Kidney (tissue), 14 donors: Measurements from ENCODE around the gene ZNF232. TPM values are rescaled to one million over a fixed set of nuclear protein-coding genes. Genes with fewer than 3 reads are reported as not detected.
"Not testable (repeated sequence)": the region's sequence is repeated elsewhere in the genome, so short reads cannot be mapped to it uniquely, and the experiment has no call there.

Experiments used
- DNase-seq, 5 donors: peaks; one replicate each; pipeline ENCODE4 v3.0.0-alpha.2; 2013 to 2020
- FAIRE-seq: peaks from 2 replicates; lab custom pipeline; 2012; peaks lifted over from hg19 to GRCh38; lab: Jason Lieb, UNC
- H3K27ac ChIP-seq, 2 donors: one replicate each; pipeline ENCODE4 v1.7.0; 2013; ENCODE audit warnings: low read depth in 2 of 2, low read length in 2 of 2, inconsistent platforms in 1 of 2
- H3K27me3 ChIP-seq: one replicate; pipeline ENCODE4 v1.7.1; 2013; ENCODE audit warnings: low read length, inconsistent platforms; ENCODE audit not compliant: control insufficient read depth, insufficient read depth
- H3K36me3 ChIP-seq, 3 donors: one replicate each; pipeline versions ENCODE4 v1.7.0 to v1.7.1; 2013; ENCODE audit warnings: low read length in 3 of 3, control low read depth in 1 of 3, inconsistent platforms in 1 of 3; ENCODE audit not compliant: insufficient read depth in 3 of 3, control insufficient read depth in 2 of 3
- H3K4me1 ChIP-seq, 3 donors: one replicate each; pipeline versions ENCODE4 v1.7.0 to v1.7.1; 2013; ENCODE audit warnings: low read length in 3 of 3, inconsistent platforms in 1 of 3, low read depth in 1 of 3; ENCODE audit not compliant: control insufficient read depth in 2 of 3, insufficient read depth in 2 of 3
- H3K4me3 ChIP-seq, 3 donors: one replicate each; pipeline versions ENCODE4 v1.7.0 to v1.8.1; 2013; ENCODE audit warnings: low read length in 3 of 3, control low read depth in 1 of 3, inconsistent platforms in 1 of 3
- H3K9ac ChIP-seq, 3 donors: one replicate each; pipeline versions ENCODE4 v1.7.0 to v1.7.1; 2013; ENCODE audit warnings: low read length in 3 of 3, control low read depth in 1 of 3, inconsistent platforms in 1 of 3
- H3K9me3 ChIP-seq, 3 donors: one replicate each; pipeline versions ENCODE4 v1.7.0 to v1.7.1; 2013; ENCODE audit warnings: low read length in 3 of 3, control low read depth in 1 of 3, inconsistent platforms in 1 of 3; ENCODE audit not compliant: control insufficient read depth in 2 of 3, insufficient read depth in 1 of 3
- intact Hi-C: fragments of 100-400 bp; cut with DNase I; formaldehyde crosslinking; loops from one replicate; pipeline ENCODE4 v1.11.1; 2022
- polyA plus RNA-seq: library from polyadenylated mRNA; stranded (reverse); fragments of 350-450 nt; fragmentation: Illumina TruSeq; extraction: RNeasy Lipid Tissue Mini Kit (QIAGEN cat#74804); gene quantifications from one replicate; pipeline ENCODE4 v1.2.3, GENCODE V29; 2014; ENCODE audit warnings: low read depth, low replicate concordance; ENCODE audit not compliant: insufficient read depth
- total RNA-seq: library from RNA; stranded (reverse); fragmentation: NEBNext Ultra II Directional; extraction: Animal tissue kit (Norgen Biotek cat#: 25700); gene quantifications from one replicate; pipeline ENCODE4 v1.2.1, GENCODE V29; 2021
- TF ChIP-seq, protein P1 (sequence below): IDR thresholded peaks from 3 replicates; pipeline ENCODE4 v1.5.1; 2012; ENCODE audit warnings: mild to moderate bottlenecking, moderate library complexity, borderline replicate concordance; ENCODE audit not compliant: insufficient read depth; ENCODE audit errors: extremely low read depth
- donor health status: control.
- donor health status: control.
- donor health status: control.
- donor health status: control.
- donor health status: control.
- donor health status: DM: yes; HTN: yes; CAD: no.
- donor health status: Normal renal cell carcinoma (clear cell type).

Gene ZNF232
- total and polyA plus RNA-seq, 2 donors from 2014 or later, result 6.9 to 8.0 TPM

DNA sequence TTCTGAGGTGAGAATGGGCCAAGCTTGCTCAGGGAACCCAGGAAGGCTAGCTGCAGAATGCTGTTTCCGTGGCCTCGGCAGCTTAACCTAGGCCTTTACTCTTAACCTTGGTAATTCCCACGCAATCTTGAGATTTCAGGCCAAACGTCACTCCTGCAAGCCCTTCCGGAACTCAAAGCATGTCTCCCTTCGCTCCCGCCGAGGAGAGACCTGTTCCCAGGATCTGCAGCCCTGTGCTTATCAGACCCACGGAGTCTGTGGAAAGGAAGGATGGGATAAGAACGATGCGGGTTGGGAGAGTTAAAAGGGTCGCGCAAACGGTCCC is 33.9 kb downstream of the ZNF232 start:
- H3K9me3 ChIP-seq, result peaks cover 0 to 7% (median 0%) of the 10 kb centered on the region in 3 donors
- peak overlapping the region in 2 of 3 donors; percentile 68 to 75 for H3K9ac ChIP-seq
- DNase-seq (no peak), FAIRE-seq (no peak)
- H3K4me3 ChIP-seq, result peak overlapping the region; percentile 83 to 89 (median 85)
- peaks cover 0 to 10% (median 0%) of the 10 kb centered on the region in 3 donors for H3K36me3 ChIP-seq
- H3K4me1 ChIP-seq, result peaks cover 0 to 8% (median 4%) of the 10 kb centered on the region in 3 donors
- intact Hi-C loops, result no loop called here
- no peaks in the 10 kb centered on the region for H3K27me3 ChIP-seq
- TF ChIP-seq, protein P1, sequence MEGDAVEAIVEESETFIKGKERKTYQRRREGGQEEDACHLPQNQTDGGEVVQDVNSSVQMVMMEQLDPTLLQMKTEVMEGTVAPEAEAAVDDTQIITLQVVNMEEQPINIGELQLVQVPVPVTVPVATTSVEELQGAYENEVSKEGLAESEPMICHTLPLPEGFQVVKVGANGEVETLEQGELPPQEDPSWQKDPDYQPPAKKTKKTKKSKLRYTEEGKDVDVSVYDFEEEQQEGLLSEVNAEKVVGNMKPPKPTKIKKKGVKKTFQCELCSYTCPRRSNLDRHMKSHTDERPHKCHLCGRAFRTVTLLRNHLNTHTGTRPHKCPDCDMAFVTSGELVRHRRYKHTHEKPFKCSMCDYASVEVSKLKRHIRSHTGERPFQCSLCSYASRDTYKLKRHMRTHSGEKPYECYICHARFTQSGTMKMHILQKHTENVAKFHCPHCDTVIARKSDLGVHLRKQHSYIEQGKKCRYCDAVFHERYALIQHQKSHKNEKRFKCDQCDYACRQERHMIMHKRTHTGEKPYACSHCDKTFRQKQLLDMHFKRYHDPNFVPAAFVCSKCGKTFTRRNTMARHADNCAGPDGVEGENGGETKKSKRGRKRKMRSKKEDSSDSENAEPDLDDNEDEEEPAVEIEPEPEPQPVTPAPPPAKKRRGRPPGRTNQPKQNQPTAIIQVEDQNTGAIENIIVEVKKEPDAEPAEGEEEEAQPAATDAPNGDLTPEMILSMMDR, result no peak
- peak overlapping the region; percentile 69 to 82 for H3K27ac ChIP-seq

DNA sequence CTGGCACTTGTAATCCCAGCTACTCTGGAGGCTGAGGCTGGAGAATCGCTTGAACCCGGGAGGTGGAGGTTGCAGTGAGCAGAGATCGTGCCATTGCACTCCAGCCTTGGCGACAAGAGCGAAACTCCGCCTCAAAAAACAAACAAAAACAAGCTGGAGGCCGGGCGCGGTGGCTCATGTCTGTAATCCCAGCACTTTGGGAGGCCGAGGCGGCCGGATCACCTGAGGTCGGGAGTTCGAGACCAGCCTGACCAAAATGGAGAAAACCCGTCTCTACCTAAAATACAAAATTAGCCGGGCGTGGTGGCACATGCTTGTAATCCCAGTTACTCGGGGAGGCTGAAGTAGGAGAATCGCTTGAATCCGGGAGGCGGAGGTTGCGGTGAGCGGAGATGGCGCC is 34.4 kb downstream of the ZNF232 start:
- intact Hi-C loops, H3K4me1 ChIP-seq, H3K27ac ChIP-seq, H3K9me3 ChIP-seq, H3K36me3 ChIP-seq, DNase-seq, H3K27me3 ChIP-seq, H3K9ac ChIP-seq, FAIRE-seq: not testable (repeated sequence)
- peak overlapping the region in 2 of 3 donors; percentile 83 to 85 for H3K4me3 ChIP-seq

DNA sequence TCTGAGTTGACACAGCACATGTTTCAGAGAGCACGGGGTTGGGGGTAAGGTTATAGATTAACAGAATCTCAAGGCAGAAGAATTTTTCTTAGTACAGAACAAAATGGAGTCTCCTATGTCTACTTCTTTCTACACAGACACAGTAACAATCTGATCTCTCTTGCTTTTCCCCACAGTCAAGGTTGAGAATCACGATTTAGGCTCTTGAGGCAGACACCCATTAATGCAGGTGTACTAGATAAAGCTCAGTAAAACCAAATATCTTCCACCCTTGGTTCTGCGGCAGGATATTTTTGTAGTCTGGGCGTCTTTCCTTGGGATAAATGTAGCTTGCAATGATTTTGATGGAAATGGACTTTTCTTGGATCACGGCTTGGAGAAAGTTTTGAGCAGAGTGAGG is 36.2 kb downstream of the ZNF232 start:
- H3K27me3 ChIP-seq, FAIRE-seq, H3K4me1 ChIP-seq, intact Hi-C loops, H3K4me3 ChIP-seq, DNase-seq, H3K36me3 ChIP-seq, H3K27ac ChIP-seq, H3K9me3 ChIP-seq, H3K9ac ChIP-seq: not testable (repeated sequence)

DNA sequence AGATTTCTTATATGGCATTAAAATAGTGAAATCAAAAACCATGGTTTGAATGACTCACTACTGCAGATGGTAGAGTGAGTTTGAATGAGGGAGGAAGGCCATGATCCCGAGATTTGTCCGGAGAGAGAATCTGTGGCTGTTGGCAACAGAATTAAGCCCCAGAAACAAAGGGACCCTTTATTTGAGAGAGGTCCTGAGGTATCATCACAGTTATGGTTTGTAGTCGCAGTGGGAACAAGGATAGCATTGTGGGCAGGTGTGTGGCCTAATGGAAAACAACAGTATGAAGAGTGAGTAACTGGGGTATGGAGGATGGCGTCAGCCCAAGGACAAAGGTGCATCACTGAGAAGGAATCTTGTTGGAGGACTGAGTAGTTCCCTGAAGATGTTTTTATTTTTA is 42.0 kb downstream of the ZNF232 start:
- H3K27ac ChIP-seq, result no peak overlapping the region
- intact Hi-C loops, result no loop called here

More for the DNA sequence above, 42.0 kb downstream of the ZNF232 start:
- no peaks in the 10 kb centered on the region for H3K27me3 ChIP-seq
- no peak overlapping the region for H3K4me3 ChIP-seq
- H3K9me3 ChIP-seq, result no peaks in the 10 kb centered on the region
- TF ChIP-seq, protein P1, result no peak
- no peaks in the 10 kb centered on the region for H3K36me3 ChIP-seq
- H3K9ac ChIP-seq, result no peak overlapping the region
- DNase-seq (no peak), FAIRE-seq (no peak)
- H3K4me1 ChIP-seq, result no peaks in the 10 kb centered on the region
